ENCODE measurements around the gene ZBED3. TPM values are rescaled to one million over a fixed set of nuclear protein-coding genes. Genes with fewer than 3 reads are reported as not detected.

The ZBED3 gene, protein sequence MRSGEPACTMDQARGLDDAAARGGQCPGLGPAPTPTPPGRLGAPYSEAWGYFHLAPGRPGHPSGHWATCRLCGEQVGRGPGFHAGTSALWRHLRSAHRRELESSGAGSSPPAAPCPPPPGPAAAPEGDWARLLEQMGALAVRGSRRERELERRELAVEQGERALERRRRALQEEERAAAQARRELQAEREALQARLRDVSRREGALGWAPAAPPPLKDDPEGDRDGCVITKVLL
- total RNA-seq: 1 to 10 TPM; 5.2 to 6.8 TPM

DNA sequence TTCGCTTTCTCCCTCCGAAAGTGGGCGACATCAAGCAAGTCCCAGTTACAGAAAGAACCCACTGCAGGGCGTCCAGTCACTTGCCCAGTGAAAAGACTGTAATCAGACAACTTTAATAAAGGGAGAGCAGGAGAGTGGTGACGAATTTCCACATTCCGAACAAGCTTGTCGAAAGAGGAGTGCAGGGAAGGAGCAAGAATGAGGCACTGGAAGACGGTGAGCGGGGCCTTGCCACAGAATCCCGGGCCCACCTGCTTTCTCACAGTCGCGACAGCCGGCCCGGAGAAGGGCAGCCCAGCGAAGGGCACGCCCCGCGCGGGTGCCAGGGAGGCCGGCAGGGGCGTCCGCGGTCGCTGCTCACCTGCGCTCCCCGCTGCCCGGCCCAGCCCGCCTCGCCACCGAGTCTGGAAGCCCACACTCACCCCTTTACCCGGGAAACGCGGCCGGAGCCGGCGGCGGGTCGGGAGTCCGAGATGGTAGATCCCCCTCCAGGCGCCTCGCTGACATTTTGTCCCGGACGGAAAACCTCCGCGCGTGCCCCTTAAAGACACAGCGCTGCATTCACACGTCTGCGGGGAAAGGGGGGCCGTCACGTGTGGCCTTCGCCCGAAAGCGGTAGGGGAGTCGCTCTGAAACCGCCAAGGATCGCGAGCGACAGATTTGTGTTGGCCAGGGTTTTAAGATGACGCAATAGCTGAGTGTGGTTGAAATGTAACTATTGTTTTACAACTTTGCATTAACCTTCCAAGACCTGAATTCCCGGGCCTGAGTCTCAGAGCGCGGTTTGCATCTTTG is at the start of gene ZBED3:
Gene ZBED3, minus strand, starts transcription at position 597 of the 795 bp plus-strand sequence. CDS start 9,407 bp downstream, outside the sequence.
- ATAC-seq: peak; percentile 71
- peak; percentile 75 for DNase-seq
- intact Hi-C loops (cut with micrococcal nuclease): no loop called here
- Mint-ChIP-seq H3K27me3 (no peaks in the 10 kb centered on the region), H3K36me3 (ENCODE audit: low read depth) (peaks cover 19% of the 10 kb centered on the region), H3K4me3 (peak within 1 kb of the TSS; percentile 85), H3K4me1 (ENCODE audit: low read depth) (peaks cover 23% of the 10 kb centered on the region), H3K9me3 (no peaks in the 10 kb centered on the region), H3K27ac (peak within 1 kb of the TSS; percentile 91)
- ChIA-PET POLR2A (interaction anchor here (0.6 to 2.8 kb wide), 6 partner anchors 8 to 225 kb away, joined by 3 to 15 read pairs (median 3); no protein-coding TSS in a partner anchor), CTCF (interaction anchor here (0.8 to 5.1 kb wide), 4 partner anchors 10 to 406 kb away, joined by 3 to 69 read pairs (median 4); no protein-coding TSS in a partner anchor)
- TF ChIP-seq, protein P1, sequence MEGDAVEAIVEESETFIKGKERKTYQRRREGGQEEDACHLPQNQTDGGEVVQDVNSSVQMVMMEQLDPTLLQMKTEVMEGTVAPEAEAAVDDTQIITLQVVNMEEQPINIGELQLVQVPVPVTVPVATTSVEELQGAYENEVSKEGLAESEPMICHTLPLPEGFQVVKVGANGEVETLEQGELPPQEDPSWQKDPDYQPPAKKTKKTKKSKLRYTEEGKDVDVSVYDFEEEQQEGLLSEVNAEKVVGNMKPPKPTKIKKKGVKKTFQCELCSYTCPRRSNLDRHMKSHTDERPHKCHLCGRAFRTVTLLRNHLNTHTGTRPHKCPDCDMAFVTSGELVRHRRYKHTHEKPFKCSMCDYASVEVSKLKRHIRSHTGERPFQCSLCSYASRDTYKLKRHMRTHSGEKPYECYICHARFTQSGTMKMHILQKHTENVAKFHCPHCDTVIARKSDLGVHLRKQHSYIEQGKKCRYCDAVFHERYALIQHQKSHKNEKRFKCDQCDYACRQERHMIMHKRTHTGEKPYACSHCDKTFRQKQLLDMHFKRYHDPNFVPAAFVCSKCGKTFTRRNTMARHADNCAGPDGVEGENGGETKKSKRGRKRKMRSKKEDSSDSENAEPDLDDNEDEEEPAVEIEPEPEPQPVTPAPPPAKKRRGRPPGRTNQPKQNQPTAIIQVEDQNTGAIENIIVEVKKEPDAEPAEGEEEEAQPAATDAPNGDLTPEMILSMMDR (IDR thresholded peaks at IDR 0.05): peak; percentile 34

DNA sequence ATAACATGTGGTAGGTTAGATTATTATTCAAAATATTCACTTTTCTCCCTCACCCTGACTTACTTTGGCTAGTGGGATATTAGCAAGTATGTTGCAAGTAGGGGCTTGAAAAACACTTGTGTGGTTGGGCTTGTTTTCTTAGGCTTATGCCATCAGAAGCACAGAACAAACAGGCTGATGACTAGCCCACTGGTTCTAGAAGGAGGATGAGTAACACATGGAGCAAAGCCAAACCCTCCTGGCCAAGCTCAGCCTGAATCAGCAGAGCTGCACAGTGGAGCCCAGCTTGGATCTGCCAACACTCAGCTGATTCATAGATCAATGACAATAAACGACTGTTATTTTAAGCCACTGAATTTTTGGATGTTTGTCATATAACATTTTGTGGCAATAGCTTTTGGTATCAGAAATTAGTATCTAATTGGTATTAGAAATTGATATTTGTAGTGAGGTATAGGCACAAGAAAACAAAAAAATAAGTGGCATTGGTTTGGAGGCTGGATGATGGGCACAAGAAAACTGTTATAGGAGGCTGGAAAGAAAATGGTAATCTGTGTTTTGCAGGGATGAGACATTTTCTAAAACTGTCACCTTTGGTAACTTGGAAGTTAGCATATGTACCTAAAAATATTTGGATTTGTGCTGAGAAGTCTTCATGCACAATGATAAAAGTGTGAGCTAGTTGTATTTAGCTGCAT is 46.1 kb upstream of the ZBED3 start:
- no peaks in the 10 kb centered on the region for H3K4me1 Mint-ChIP-seq (ENCODE audit: low read depth)
- CTCF ChIA-PET: no interaction called here
- no peak overlapping the region for H3K4me3 Mint-ChIP-seq
- H3K27ac Mint-ChIP-seq: no peak overlapping the region
- POLR2A ChIA-PET: no interaction called here
- intact Hi-C loops (cut with micrococcal nuclease): no loop called here
- no peaks in the 10 kb centered on the region for H3K27me3 Mint-ChIP-seq
- TF ChIP-seq, protein P1 (IDR thresholded peaks at IDR 0.05): no peak
- H3K9me3 Mint-ChIP-seq: no peaks in the 10 kb centered on the region
- ATAC-seq: no peak
- no peak for DNase-seq
- no peaks in the 10 kb centered on the region for H3K36me3 Mint-ChIP-seq (ENCODE audit: low read depth)

DNA sequence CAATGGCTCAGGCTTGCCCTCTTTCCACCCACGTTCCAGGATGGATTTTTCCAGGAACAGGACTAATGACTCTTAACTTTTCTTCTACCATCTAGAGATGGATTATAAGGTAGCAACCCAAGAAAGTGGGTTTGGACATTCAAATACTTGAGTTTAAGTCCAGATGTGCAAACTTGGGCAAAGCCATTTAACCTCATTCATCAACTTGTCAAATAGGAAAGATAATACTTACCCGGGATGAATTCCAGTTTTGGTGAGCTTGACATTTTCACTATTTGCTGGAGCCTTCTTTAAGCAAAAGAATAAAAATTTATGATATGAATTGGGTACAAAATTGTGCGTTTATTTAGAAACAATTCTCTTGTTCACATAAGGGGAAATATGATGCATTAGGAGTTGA is 44.3 kb upstream of the ZBED3 start:
- DNase-seq (no peak), ATAC-seq (no peak)
- ChIA-PET CTCF (interaction anchor here (1.2 to 1.3 kb wide), 2 partner anchors 13 to 54 kb away, joined by 3 read pairs; no protein-coding TSS in a partner anchor), POLR2A (no interaction called here)
- intact Hi-C loops (cut with micrococcal nuclease): no loop called here
- TF ChIP-seq, protein P1 (IDR thresholded peaks at IDR 0.05): no peak
- Mint-ChIP-seq H3K4me1 (ENCODE audit: low read depth) (no peaks in the 10 kb centered on the region), H3K27ac (no peak overlapping the region), H3K27me3 (no peaks in the 10 kb centered on the region), H3K4me3 (no peak overlapping the region), H3K9me3 (no peaks in the 10 kb centered on the region), H3K36me3 (ENCODE audit: low read depth) (no peaks in the 10 kb centered on the region)

DNA sequence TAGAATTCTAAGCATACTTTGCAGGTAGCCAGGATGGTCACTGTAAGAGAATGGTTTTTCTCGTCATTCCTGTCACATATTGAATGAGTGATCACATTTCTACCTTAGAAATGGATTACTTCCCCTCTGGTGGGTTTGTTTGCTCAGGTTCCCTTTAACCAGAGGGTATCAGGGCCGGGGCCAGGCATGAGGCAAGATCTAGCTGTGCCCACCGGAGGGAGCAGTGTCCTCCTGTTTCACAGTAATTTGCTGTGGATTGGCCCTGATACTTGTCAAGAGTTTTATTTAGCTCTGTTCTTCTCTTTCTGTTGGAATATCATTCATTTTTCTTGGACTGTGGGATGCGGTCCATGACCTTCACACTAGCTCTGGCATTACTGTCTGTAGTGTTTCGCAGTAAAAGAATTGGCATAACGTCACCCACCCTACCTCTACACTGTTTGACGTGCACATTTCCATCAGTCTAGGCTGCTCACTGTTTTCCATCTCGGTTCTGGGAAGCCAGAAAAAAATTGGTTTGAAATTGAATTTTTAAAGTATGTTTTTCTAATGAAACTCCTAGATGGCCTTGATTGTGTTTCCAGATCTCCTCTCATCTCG is 42.4 kb upstream of the ZBED3 start:
- TF ChIP-seq, protein P1 (IDR thresholded peaks at IDR 0.05): peak; percentile 14
- Mint-ChIP-seq H3K36me3 (ENCODE audit: low read depth) (no peaks in the 10 kb centered on the region), H3K4me1 (ENCODE audit: low read depth) (no peaks in the 10 kb centered on the region), H3K27me3 (no peaks in the 10 kb centered on the region), H3K27ac (no peak overlapping the region), H3K4me3 (no peak overlapping the region), H3K9me3 (no peaks in the 10 kb centered on the region)
- ATAC-seq (no peak), DNase-seq (peak; percentile 46)
- intact Hi-C loops (cut with micrococcal nuclease): no loop called here
- CTCF ChIA-PET: interaction anchor here (1.5 kb wide), 1 partner anchor 262 kb away, joined by 3 read pairs; no protein-coding TSS in a partner anchor
- POLR2A ChIA-PET: no interaction called here
